Measurements from ENCODE around the gene DCAF17.

- TF ChIP-seq, protein P1, sequence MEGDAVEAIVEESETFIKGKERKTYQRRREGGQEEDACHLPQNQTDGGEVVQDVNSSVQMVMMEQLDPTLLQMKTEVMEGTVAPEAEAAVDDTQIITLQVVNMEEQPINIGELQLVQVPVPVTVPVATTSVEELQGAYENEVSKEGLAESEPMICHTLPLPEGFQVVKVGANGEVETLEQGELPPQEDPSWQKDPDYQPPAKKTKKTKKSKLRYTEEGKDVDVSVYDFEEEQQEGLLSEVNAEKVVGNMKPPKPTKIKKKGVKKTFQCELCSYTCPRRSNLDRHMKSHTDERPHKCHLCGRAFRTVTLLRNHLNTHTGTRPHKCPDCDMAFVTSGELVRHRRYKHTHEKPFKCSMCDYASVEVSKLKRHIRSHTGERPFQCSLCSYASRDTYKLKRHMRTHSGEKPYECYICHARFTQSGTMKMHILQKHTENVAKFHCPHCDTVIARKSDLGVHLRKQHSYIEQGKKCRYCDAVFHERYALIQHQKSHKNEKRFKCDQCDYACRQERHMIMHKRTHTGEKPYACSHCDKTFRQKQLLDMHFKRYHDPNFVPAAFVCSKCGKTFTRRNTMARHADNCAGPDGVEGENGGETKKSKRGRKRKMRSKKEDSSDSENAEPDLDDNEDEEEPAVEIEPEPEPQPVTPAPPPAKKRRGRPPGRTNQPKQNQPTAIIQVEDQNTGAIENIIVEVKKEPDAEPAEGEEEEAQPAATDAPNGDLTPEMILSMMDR (IDR thresholded peaks at IDR 0.05; ENCODE audit: low read depth, low read length, missing input control) = no peak
- TF ChIP-seq REST (IDR thresholded peaks at IDR 0.05) (no peak), RAD21 (IDR thresholded peaks at IDR 0.05) (no peak)
Measured at GRCh38 chr2:171407676-171408044, 26.4 kb upstream of the DCAF17 start.

Measured in liver (tissue), 3 donors.